ENCODE data around the gene FBRSL1.

DNA sequence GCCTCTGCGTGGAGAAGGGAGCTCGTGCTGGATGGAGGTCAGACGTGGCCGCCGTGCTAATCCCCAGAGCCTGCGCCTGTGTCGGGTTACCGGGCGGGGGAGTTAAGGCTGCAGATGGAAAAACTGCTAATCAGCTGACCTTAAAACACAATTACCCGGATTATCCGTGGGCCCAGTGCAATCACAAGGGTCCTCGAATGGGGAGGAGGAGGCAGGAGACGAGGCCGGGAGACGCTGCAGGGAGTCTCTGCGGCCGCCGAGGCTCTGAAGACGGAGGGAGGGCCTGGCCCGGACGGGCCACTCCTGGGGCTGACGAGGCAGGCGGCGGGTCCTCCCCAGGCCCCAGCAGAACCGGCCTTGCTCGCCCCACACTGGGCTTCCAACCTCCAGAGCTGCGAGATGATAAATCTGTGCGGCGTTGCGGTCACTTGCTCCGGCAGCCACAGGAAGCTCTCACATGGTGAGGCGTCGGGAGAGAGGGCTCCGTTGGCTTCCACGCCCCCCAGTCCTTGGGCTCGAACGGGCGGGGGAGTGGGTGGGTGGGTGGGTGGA lies 32.9 kb upstream of the FBRSL1 start:
- TF ChIP-seq, protein P1, sequence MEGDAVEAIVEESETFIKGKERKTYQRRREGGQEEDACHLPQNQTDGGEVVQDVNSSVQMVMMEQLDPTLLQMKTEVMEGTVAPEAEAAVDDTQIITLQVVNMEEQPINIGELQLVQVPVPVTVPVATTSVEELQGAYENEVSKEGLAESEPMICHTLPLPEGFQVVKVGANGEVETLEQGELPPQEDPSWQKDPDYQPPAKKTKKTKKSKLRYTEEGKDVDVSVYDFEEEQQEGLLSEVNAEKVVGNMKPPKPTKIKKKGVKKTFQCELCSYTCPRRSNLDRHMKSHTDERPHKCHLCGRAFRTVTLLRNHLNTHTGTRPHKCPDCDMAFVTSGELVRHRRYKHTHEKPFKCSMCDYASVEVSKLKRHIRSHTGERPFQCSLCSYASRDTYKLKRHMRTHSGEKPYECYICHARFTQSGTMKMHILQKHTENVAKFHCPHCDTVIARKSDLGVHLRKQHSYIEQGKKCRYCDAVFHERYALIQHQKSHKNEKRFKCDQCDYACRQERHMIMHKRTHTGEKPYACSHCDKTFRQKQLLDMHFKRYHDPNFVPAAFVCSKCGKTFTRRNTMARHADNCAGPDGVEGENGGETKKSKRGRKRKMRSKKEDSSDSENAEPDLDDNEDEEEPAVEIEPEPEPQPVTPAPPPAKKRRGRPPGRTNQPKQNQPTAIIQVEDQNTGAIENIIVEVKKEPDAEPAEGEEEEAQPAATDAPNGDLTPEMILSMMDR (IDR thresholded peaks at IDR 0.05), result no peak
- TF ChIP-seq EP300 (IDR thresholded peaks at IDR 0.05), result no peak

Data from ovary (tissue), 3 donors.